K562 (cell line): ENCODE measurements around the gene TCIRG1. TPM values are rescaled to one million over a fixed set of nuclear protein-coding genes. Genes with fewer than 3 reads are reported as not detected.

Source experiments
- ATF1 ChIP-seq, 2 experiments: fragments of 450-650 bp in 1 of 2; IDR thresholded peaks; 2 replicates each; pipeline ENCODE4 v1.6.1; 2016; ENCODE audit warnings: missing compliant biosample characterization in 1 of 2, missing genetic modification characterization in 1 of 2
- CTCF ChIP-seq, 3 experiments: IDR thresholded peaks in 2 of 3; conservative IDR thresholded peaks in 1 of 3; 2 replicates each; pipeline ENCODE4 v1.5.1; 2011 to 2012; ENCODE audit warnings: low read length in 3 of 3, mild to moderate bottlenecking in 3 of 3, control low read depth in 2 of 3, improper control_type of control experiment in 1 of 3, inconsistent platforms in 1 of 3, low read depth in 1 of 3, mixed read lengths in 1 of 3, moderate library complexity in 1 of 3; ENCODE audit not compliant: insufficient read depth in 2 of 3
- E2F5 ChIP-seq: sonication (generic); formaldehyde crosslinking; IDR thresholded peaks from 2 replicates; pipeline ENCODE4 v1.8.0; 2022; ENCODE audit warnings: mild to moderate bottlenecking, missing genetic modification reagents
- FOXA3 ChIP-seq, 2 experiments: fragments of 450-650 bp in 1 of 2; sonication (generic) in 1 of 2; formaldehyde crosslinking; IDR thresholded peaks in 1 of 2; conservative IDR thresholded peaks in 1 of 2; 2 replicates each; pipeline versions ENCODE4 v1.4.0 to v1.8.0; 2020 to 2022; ENCODE audit warnings: mild to moderate bottlenecking in 2 of 2, missing genetic modification reagents in 1 of 2
- FOXJ3 ChIP-seq: sonication (generic); formaldehyde crosslinking; IDR thresholded peaks from 2 replicates; pipeline ENCODE4 v1.4.0; 2020; ENCODE audit warnings: mild to moderate bottlenecking, missing genetic modification reagents
- JUNB ChIP-seq: fragments of 450-650 bp; formaldehyde crosslinking; conservative IDR thresholded peaks from 2 replicates; pipeline ENCODE4 v1.4.0; 2020; ENCODE audit warnings: mild to moderate bottlenecking
- KDM4B ChIP-seq, 2 experiments: fragments of 450-650 bp in 1 of 2; sonication (generic) in 1 of 2; IDR thresholded peaks; 2 replicates each; pipeline ENCODE4 v1.6.1; 2016 to 2017; ENCODE audit warnings: borderline replicate concordance in 2 of 2, antibody characterized with exemption in 1 of 2, low read depth in 1 of 2, mild to moderate bottlenecking in 1 of 2
- RB1 ChIP-seq: fragments of 450-650 bp; IDR thresholded peaks from 2 replicates; pipeline ENCODE4 v1.6.1; 2017; ENCODE audit warnings: low read depth, mild to moderate bottlenecking
- RBM15 ChIP-seq: fragments of 200-400 bp; formaldehyde crosslinking; IDR thresholded peaks from 2 replicates; pipeline ENCODE4 v1.6.1; 2018; ENCODE audit warnings: mild to moderate bottlenecking, low read length, moderate library complexity; ENCODE audit not compliant: insufficient read depth
- SIX5 ChIP-seq, 2 experiments: IDR thresholded peaks; 2 replicates each; pipeline ENCODE4 v1.6.1; 2011; ENCODE audit warnings: low read length in 2 of 2, borderline replicate concordance in 1 of 2, low read depth in 1 of 2, mild to moderate bottlenecking in 1 of 2, moderate library complexity in 1 of 2; ENCODE audit not compliant: insufficient read depth in 1 of 2
- TGIF2 ChIP-seq: sonication (generic); formaldehyde crosslinking; IDR thresholded peaks from 2 replicates; pipeline ENCODE4 v1.8.1; 2022; ENCODE audit warnings: mild to moderate bottlenecking, missing genetic modification reagents, moderate library complexity
- TRIM25 ChIP-seq: fragments of 450-650 bp; IDR thresholded peaks from 2 replicates; pipeline ENCODE4 v1.7.0; 2016; ENCODE audit warnings: borderline replicate concordance
- ZNF395 ChIP-seq: fragments of 200-800 bp; sonication (Bioruptor generic); IDR thresholded peaks from 2 replicates; pipeline ENCODE4 v1.6.1; 2017; ENCODE audit warnings: missing genetic modification characterization, missing compliant biosample characterization
- ZNF436 ChIP-seq: fragments of 250-450, 450-650 bp; sonication (Bioruptor Pico); formaldehyde crosslinking; IDR thresholded peaks from 2 replicates; pipeline ENCODE4 v1.7.0; 2020; ENCODE audit warnings: mild to moderate bottlenecking
- ZNF830 ChIP-seq: fragments of 250-450 bp; sonication (Bioruptor Pico); IDR thresholded peaks from 2 replicates; pipeline ENCODE4 v1.5.0; 2021; ENCODE audit warnings: mild to moderate bottlenecking
- polyA plus RNA-seq, 8 experiments: library from polyadenylated mRNA; depleted of rRNA in 4 of 8; stranded (reverse) in 5 of 8; unstranded in 3 of 8; fragments of >200 nt; fragmentation: Nextera tagmentation in 2 of 8; fragmentation: Illumina TruSeq in 1 of 8; extraction: Ambion mirVana in 2 of 8; extraction: Trizol in 1 of 8; gene quantifications; 2 replicates each; pipeline versions ENCODE4 v1.2.1 to v1.2.3, GENCODE V29; 2011 to 2014; ENCODE audit warnings: inconsistent platforms in 1 of 8, missing spikeins in 1 of 8
- total RNA-seq, 7 experiments: library from RNA; depleted of rRNA in 6 of 7; stranded (reverse); fragments of >200 nt in 6 of 7; fragmentation: Illumina TruSeq in 2 of 7; extraction: Trizol in 2 of 7; gene quantifications; 2 replicates each; pipeline versions ENCODE4 v1.2.1 to v1.2.3, GENCODE V29; 2011 to 2021; ENCODE audit warnings: low replicate concordance in 1 of 7
- TF ChIP-seq, protein P1 (sequence below): fragments of 250-450 bp; sonication (Bioruptor Pico); IDR thresholded peaks from 2 replicates; pipeline ENCODE4 v1.5.0; 2022; ENCODE audit warnings: mild to moderate bottlenecking

TCIRG1 gene
- total and polyA plus RNA-seq, 9 of the 15 experiments (the other 6 are each of a cell fraction or from before 2014, with no cell fraction given): 0.49 to 143 (median 24.4) TPM

GRCh38 chr11:67996622-67997474 lies 42.0 kb upstream of the TCIRG1 start (continued):
- no peak for TF ChIP-seq ATF1 (CRISPR knock-in tag; IDR thresholded peaks at IDR 0.05)
- TF ChIP-seq ATF1 (tag; IDR thresholded peaks at IDR 0.05): peak; percentile 35; the same call in 1 of the 2 replicates
- TF ChIP-seq FOXJ3 (CRISPR knock-in tag): no peak
- TF ChIP-seq KDM4B (IDR thresholded peaks at IDR 0.05; ENCODE audit: borderline replicate concordance in 2 of 2, low read depth in 1 of 2): no peak
- TF ChIP-seq FOXA3 (CRISPR knock-in tag; conservative IDR thresholded peaks at IDR 0.05 in 1 of 2, IDR thresholded peaks at IDR 0.05 in 1 of 2): 0 out of 4 replicates have a peak, but pooled peaks of 1 of the 2 experiments have one; percentile 10
- TF ChIP-seq ZNF395: no peak
- no peak for TF ChIP-seq TRIM25
- no peak for TF ChIP-seq RBM15
- TF ChIP-seq CTCF (IDR thresholded peaks at IDR 0.05 in 2 of 3, conservative IDR thresholded peaks at IDR 0.05 in 1 of 3; ENCODE audit: insufficient read depth in 2 of 3, low read depth in 1 of 3, low read length in 3 of 3): 0 out of 6 replicates have a peak, but pooled peaks of 1 of the 3 experiments have one; percentile 18
- TF ChIP-seq ZNF830 (CRISPR knock-in tag): no peak
- TF ChIP-seq, protein P1, sequence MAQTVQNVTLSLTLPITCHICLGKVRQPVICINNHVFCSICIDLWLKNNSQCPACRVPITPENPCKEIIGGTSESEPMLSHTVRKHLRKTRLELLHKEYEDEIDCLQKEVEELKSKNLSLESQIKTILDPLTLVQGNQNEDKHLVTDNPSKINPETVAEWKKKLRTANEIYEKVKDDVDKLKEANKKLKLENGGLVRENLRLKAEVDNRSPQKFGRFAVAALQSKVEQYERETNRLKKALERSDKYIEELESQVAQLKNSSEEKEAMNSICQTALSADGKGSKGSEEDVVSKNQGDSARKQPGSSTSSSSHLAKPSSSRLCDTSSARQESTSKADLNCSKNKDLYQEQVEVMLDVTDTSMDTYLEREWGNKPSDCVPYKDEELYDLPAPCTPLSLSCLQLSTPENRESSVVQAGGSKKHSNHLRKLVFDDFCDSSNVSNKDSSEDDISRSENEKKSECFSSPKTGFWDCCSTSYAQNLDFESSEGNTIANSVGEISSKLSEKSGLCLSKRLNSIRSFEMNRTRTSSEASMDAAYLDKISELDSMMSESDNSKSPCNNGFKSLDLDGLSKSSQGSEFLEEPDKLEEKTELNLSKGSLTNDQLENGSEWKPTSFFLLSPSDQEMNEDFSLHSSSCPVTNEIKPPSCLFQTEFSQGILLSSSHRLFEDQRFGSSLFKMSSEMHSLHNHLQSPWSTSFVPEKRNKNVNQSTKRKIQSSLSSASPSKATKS (CRISPR knock-in tag): no peak
- peak; percentile 7; the same call in 1 of the 2 replicates for TF ChIP-seq RB1
- TF ChIP-seq TGIF2 (CRISPR knock-in tag): no peak
- TF ChIP-seq JUNB (CRISPR knock-in tag): no peak
- no peak for TF ChIP-seq ZNF436 (CRISPR knock-in tag)
- peak; percentile 22; the same call in 1 of the 2 replicates for TF ChIP-seq E2F5 (CRISPR knock-in tag)
- TF ChIP-seq SIX5 (IDR thresholded peaks at IDR 0.05; ENCODE audit: borderline replicate concordance in 1 of 2, insufficient read depth in 1 of 2, low read depth in 1 of 2, low read length in 2 of 2): no peak
